ENCODE measurements around the gene TPT1.
"Not testable (repeated sequence)": the region's sequence is repeated elsewhere in the genome, so short reads cannot be mapped to it uniquely, and the experiment has no call there.

The TPT1 gene

DNA sequence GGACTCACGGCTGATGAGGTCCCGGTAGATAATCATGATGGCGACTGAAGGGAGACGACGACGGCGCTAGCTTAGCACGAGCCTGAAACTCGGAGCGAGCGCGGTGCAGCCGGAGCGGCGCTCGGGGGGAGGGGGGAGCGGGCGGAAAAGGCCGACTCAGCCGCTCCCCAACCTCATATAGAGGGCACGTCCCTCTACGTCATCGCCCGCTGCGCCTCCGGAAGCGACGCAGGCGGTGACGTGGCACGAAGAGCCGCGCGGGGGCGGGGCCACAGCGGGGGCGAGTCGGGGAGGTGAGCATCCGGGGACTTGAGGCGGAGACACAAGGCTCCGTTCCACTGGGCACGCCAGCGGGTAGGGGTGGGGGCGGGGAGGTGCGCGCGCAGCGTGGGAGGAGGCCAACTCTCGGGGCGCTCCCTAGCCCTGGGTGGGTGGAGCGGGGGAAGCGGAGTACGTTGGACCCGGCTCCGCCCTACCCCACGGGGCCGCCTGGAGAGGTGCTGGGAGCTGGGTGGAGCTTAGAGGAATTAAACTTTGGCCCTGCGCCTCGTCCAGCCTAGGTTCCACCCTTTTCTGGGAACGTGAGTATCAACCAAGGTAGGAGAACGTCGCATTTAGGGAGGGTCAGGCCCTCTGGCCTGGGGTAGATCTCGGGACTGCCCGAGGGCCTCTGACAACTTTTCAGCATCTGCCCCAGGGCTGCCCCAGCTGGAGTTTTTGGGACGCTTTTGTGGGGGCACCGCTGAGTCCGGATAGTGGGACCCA, at the start of gene TPT1:
Gene TPT1, minus strand, starts transcription at position 150 of the 765 bp plus-strand sequence. Its CDS starts 114 bp downstream, at position 36.
- DNase-seq, result peak; percentile 91

DNA sequence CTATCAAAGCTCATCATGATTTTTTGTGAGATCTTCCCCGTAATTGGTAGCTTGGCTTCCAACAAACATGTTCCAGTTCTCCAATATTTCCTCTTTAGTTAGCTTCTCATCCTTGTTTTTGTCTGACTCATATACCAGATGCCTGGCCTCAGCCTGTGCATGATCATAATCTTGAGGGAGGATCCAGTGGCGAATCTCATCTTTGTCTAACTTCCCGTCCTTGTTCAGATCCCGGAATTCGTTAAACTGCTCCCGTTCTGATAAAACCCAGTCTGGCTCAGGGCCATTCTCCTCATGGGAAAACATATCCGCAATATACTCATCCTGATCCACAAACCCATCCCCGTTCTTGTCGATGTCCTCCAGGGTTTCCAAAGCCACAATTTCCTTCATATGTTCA, 49.4 kb upstream of the TPT1 start:
- not testable (repeated sequence) for DNase-seq

DNA sequence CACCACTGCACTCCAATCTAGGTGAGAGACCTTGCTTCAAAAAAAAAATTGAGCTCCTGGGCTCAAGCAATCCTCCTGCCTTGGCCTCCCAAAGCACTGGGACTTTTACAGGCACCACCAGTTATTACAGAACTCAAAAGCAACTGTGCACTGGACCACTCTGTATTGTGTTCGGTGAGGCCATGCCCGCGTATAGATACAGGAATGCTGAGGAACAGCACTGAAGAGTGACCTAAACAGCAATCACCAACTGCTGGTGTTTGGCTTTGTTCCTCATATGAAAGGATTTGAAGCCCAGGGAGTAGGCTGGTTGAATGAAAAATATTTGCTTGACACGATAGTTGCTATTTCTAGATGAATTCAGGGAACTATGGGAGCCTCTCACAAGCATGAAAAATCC, 47.7 kb upstream of the TPT1 start:
- DNase-seq, result no peak

DNA sequence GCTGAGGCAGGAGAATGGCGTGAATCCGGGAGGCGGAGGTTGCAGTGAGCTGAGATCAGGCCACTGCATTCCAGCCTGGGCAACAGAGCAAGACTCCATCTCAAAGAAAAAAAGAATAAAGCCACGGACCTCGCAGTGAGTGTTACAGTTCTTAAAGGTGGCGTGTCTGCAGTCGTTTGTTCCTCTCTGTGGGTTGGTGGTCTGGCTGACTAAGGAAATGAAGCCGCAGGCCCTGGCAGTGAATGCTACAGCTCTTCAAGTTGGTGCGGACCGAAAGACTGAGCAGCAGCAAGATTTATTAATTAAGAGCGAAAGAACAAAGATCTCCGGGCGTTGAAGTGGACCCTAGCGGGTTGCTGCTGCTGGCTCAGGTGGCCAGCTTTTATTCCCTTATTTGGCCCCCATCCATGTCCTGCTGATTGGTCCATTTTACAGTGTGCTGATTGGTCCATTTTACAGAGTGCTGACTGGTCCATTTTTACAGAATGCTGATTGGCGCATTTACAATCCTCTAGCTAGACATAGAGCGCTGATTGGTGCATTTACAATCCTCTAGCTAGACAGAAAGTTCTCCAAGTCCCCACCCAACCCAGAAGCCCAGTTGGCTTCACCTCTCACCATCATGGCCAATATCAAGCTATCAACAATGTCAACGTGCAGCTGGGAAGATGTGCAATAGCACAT, 46.1 kb upstream of the TPT1 start:
- not testable (repeated sequence) for DNase-seq

DNA sequence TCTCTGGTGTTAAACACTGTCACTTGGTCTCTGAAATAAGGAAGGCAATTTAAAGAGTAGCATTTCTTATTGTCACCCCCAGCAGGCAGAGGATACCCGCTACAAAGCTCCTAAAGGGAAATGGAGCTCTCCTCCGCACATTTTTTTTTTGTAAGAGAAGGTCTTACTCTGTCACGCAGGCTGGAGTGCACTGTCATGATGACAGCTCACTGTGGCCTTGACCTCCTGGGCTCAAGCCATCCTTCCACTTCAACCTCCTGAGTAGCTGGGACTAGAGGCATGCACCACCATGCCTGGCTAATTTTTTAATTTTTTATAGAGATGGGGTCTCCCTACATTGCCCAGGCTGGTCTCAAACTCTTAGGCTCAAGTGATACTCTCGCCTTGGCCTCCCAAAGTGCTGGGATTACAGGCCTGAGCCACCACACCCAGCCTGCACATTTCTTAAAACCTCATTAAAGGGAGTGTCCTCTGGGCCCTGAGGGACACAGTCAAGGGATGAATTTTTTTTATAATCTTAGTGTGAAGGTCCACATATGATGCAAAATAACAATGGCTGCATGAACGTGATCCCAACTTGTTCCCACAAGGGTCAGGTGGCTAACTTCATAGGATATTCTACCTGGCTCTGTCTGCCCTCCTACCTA, 45.0 kb upstream of the TPT1 start:
- no peak for DNase-seq

DNA sequence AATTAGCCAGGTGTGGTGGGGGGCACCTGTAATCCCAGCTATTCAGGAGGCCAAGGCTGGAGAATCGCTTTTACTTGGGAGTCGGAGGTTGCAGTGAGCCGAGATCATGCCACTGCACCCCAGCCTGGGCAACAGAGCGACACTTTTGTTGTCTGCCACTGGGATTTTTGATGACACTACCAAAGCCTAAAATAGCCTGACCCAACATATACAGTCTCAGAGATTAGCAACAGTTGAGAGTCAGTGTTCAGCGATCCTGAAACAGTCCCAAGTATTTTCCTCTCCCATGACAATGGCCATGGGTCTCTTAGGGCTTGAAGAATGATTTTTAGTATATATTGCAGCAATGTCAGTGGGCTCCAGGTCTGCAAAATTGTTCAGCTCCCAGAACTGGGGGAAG, 44.3 kb upstream of the TPT1 start:
- no peak for DNase-seq

DNA sequence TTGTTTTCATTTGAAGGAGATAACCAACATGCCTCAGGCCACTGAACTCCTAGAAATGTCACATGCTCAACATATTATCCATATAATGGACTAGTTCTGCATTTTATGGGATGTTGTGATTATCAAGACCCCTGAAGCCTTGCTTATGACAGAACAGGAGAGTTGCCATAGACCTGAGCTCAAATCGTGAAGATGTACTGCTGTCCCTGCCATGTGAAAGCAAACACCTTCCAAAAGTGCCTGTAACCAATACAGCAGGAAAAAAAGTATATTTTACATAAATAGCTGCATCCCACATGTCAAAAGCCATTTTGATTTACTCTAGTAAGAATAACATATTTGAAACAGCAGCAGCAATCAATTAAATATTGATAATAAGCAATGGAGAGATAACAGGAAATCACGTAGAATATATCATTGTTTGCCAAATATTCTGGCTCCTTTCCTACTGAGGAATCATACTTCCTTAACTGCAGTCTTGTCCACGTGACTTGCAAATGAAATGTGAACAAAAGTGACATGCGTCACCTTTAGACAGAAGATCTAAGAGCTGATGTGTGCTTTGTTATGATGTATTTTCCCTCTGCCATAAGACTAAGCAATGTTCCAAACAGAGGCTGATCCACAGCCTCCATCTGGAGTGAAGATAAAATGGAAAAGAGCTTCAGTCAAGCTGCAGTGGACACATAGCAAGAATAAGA, 43.6 kb upstream of the TPT1 start:
- DNase-seq, result no peak

DNA sequence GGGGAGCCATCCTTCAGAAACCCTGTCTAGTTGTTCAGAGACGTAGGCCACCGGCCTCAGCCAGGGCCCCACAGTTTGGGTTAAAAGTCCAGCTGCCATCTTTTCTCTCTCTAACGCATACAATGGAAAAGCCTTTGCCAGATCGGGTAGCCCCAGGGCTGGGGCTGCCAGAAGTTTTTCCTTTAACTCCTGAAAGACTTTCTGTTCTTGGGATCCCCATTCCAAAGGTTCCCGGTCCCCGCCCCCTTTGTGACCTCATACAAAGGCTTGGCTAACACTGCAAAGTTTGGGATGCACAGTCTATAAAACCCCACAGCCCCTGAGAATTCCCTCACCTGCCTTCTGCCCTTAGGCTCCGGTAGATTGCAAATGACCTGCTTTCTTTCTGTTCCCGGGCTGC, 41.8 kb upstream of the TPT1 start:
- not testable (repeated sequence) for DNase-seq

DNA sequence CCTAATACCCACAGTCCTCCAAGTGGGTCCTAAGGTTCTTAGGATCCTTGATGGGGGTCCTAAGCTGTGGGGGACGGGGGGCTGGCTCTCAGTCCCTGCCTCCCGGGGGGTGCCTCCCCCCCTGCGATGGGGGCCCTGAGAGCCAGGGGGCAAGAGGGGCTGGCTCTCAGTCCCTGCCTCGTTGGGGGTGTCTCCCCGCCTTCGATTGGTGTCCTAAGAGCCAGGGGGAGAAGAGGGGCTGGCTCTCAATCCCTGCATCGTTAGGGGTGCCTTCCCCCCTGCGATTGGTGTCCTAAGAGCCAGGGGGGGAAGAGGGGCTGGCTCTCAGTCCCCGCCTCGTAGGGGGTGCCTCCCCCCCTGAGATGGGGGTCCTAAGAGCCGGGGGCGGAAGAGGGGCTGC, 40.2 kb upstream of the TPT1 start:
- no peak for DNase-seq

DNA sequence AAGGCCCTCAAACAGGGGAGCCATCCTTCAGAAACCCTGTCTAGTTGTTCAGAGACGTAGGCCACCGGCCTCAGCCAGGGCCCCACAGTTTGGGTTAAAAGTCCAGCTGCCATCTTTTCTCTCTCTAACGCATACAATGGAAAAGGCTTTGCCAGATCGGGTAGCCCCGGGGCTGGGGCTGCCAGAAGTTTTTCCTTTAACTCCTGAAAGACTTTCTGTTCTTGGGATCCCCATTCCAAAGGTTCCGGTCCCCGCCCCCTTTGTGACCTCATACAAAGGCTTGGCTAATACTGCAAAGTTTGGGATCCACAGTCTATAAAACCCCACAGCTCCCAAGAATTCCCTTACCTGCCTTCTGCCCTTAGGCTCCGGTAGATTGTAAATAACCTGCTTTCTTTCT, 39.7 kb upstream of the TPT1 start:
- DNase-seq, result not testable (repeated sequence)

DNA sequence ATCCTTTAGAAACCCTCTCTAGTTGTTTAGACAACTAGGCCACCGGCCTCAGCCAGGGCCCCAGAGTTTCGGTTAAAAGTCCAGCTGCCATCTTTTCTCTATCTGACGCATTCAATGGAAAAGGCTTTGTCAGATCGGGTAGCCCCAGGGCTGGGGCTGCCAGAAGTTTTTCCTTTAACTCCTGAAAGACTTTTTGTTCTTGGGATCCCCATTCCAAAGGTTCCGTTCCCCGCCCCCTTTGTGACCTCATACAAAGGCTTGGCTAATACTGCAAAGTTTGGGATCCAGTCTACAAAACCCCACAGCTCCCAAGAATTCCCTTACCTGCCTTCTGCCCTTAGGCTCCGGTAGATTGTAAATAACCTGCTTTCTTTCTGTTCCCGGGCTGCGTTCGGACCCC, 38.5 kb upstream of the TPT1 start:
- not testable (repeated sequence) for DNase-seq

DNA sequence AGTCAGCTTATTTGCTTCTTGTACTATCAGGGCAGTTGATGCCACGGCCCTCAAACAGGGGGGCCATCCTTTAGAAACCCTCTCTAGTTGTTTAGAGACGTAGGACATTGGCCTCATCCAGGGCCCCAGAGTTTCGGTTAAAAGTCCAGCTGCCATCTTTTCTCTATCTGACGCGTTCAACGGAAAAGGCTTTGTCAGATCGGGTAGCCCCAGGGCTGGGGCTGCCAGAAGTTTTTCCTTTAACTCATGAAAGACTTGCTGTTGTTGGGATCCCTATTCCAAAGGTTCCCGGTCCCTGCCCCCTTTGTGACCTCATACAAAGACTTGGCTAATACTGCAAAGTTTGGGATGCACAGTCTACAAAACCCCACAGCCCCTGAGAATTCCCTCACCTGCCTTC, 37.8 kb upstream of the TPT1 start:
- not testable (repeated sequence) for DNase-seq

DNA sequence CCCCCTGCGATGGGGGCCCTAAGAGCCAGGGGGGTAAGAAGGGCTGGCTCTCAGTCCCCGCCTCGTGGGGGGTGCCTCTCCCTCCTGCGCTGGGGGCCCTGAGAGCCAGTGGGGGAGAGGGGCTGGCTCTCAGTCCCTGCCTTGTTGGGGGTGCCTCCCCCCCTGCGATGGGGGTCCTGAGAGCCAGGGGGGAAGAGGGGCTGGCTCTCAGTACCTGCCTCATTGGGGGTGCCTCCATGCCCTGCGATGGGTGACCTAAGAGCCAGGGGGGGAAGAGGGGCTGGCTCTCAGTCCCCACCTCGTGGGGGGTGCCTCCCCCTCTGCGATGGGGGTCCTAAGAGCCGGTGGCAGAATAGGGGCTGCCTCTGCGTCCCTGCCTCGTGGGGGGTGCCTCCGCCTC, 36.3 kb upstream of the TPT1 start:
- not testable (repeated sequence) for DNase-seq

DNA sequence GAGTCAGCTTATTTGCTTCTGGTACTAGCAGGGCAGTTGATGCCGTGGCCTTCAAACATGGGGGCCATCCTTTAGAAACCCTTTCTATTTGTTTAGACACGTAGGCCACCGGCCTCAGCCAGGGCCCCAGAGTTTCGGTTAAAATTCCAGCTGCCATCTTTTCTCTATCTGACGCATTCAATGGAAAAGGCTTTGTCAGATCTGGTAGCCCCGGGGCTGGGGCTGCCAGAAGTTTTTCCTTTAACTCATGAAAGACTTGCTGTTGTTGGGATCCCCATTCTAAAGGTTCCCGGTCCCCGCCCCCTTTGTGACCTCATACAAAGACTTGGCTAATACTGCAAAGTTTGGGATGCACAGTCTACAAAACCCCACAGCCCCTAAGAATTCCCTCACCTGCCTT, 35.7 kb upstream of the TPT1 start:
- not testable (repeated sequence) for DNase-seq

DNA sequence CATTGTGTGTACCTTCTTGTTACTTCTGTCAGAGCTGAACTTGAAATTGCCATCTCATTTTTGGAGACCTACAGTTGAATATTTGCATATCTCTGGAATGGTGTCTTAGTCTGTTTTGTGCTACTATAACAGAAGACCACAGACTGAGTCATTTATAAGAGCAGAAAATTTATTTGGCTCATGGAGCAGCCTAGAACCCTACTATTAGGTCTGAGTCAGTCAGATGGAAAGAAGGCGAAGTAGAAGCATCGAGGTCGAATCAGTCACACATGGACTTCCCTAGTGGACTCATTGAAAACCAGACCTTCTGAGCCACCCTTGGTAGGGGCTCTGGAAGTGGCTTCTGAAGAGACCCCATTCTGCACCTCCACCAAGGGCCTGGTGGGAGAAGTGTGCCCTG, 33.9 kb upstream of the TPT1 start:
- DNase-seq, result no peak

DNA sequence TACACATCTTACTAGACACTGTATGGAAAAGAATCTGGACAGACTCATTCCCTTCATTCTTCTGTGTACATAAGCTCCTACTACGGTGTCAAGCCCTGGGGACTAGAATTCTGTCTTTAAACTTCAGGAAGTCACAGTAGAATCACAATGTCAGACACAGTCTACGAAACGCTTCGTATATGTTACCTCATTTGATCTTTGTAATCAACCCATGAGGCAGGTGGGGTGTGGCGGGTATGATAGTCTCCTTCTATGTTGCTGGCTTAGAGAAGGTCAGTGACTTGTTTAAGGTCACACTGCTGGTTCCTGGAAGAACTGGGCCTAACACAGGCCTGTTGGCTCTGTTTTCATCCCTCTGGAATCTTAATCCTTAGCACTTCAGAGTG, 32.2 kb upstream of the TPT1 start:
- DNase-seq, result no peak

DNA sequence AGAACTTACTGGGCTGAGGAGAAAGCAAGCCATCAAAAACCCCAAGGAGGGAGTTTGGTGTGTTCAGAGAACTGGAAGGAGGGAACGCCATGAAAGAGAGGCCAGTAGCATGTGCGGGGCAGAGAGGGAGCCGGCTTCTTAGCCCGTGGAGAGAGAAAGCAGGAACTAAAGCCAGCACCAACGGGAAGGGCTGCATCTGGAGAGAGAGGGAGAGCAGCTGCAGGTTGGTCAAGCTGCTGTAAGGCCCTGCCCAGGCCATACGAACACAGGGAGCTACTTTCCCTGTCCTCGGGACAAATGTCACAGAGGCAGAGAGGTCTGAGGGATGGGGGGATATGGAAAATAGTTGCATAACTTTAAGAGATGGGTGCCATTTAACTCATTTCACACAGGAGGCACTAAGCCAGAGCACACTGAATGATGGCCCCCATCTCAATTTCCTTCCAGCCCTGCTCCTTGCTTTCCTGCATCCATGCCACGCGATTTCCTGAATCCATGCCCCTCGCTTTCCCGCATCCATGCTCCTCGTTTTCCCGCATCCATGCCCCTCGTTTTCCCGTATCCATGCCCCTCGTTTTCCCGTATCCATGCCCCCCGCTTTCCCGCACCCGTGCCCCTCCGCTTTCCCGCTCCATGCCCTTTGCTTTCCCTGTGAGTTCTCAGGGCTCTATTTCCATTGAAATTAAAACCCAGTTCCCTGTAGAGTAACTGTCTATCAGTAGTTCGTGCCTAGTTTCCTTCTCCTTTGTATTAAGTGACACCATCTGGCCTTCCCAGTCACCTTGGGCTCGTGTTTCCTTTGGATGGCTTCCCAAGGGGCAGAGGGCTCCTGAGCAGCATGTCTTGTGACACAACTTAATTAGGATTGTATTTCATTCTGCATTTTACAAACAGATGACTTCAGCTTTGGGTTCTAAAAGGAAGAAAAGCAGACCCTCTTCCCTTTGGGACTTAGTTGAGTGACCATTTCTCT, 31.5 kb upstream of the TPT1 start:
- no peak for DNase-seq

DNA sequence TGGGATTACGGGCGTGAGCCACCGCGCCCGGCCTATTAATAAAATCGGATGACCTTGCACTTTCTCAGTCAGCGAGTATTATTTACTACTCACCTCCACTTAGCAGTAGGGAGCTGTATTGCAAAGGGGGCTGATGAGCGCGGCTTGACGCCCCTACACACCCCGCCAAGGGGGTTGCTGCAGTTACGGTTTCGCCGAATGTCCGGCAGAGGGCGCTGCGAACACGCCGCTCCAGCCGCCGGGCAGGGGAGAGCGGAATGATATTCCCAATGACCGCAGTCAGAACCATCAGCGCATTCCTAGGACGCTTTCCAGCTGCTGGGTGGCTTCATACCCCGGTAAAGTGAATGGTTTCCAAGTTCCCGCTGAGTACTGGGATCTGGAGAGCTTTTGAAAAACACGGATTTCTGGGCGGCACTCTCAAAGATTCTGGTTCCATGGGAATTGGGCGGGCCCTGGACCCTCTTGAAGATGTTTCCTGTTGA, 30.0 kb upstream of the TPT1 start:
- DNase-seq, result no peak

DNA sequence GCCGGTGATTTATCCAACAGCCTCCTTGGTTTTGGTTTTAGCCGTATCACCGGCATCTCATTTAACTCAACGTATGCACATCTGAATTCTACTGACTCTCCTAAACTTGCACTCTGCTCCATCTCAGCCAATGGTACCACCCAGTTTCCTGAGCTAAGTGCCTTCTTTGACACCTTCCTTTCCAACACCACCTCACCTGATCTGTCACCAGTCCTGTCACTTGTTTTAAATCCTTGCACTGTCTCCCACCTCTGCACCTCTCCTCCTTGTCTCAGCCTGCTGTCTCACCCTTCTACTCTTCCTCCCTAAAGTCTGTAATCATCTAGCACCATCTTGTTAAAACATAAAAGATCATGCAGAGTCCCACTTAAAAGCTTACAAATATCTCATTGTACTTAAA, 28.1 kb upstream of the TPT1 start:
- DNase-seq, result no peak

DNA sequence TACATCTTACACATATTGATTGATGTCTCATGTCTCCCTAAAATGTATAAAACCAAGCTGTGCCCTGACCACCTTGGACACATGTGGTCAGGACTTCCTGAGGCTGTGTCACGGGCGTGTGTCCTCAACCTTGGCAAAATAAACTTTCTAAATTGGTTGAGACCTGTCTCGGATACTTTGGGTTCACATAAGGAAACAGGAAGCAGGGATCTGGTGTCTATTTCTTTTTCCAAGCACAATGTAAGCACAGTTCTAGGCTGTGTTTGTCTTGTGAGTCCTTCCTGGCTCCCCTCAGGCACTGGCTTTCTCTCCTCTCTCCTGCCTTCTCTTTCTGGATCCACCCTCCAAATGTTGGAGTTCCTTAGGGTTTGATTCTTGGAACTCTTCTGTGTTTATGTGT, 27.6 kb upstream of the TPT1 start:
- DNase-seq, result no peak

DNA sequence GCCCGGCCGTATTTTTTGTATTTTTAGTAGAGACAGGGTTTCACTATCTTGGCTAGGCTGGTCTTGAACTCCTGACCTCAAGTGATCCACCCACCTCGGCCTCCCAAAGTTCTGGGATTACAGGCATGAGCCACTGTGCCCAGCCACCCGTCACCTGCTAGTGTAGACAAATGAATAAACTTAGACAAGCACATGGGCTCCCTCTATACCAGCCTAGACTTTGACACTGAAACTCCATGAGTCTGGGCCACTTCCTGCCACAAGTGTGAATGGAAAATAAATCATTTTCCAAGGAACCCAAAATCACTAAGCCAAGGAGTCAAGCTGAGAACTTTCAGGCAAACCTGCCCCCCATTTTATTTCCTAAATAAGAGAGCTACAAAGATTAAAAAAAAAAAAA, 27.0 kb upstream of the TPT1 start:
- DNase-seq, result no peak

DNA sequence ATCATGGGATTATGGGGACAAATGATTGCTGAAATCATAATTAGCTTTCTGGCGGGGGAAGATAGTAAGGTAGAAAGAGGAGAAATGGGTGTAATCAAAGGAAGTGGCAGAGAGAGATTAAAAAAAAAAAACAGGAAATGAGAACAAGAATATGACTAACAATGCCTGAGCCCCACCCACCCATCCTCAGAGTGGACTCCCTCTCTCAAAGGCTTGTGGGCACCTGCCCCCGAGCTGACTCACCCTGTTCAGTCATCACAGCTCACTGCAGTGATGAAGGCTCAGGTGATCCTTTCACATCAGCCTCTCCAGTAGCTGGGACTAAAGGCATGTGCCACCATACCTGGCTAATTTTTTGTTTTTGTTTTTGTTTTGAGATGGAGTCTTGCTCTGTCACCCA, 26.4 kb upstream of the TPT1 start:
- DNase-seq, result no peak
